ACC112 (cell line): ENCODE measurements around the gene LBH.

Experiments
- H2AFZ ChIP-seq: fragments of 200-600 bp; sonication (generic); one replicate; pipeline ENCODE4 v1.6.0; 2017; ENCODE audit warnings: antibody characterized with exemption, low read length; ENCODE audit not compliant: unreplicated experiment
- H3K27ac ChIP-seq: fragments of 200-600 bp; sonication (generic); 2 replicates; pipeline ENCODE4 v1.5.1; 2014; ENCODE audit warnings: low read depth, mild to moderate bottlenecking, antibody characterized with exemption, low read length, moderate library complexity
- H3K27me3 ChIP-seq: fragments of 200-600 bp; sonication (generic); 2 replicates; pipeline ENCODE4 v1.6.1; 2014; ENCODE audit warnings: mild to moderate bottlenecking, antibody characterized with exemption, low read length, moderate library complexity, mixed read lengths; ENCODE audit not compliant: insufficient read depth
- H3K36me3 ChIP-seq: fragments of 200-600 bp; sonication (generic); 2 replicates; pipeline ENCODE4 v1.6.1; 2016; ENCODE audit warnings: mild to moderate bottlenecking, antibody characterized with exemption, low read length, moderate library complexity, mixed read lengths; ENCODE audit not compliant: insufficient read depth
- H3K4me1 ChIP-seq: fragments of 200-600 bp; sonication (generic); one replicate; pipeline ENCODE4 v1.6.1; 2016; ENCODE audit warnings: low read length, mixed read lengths; ENCODE audit not compliant: insufficient read depth, unreplicated experiment, control insufficient read depth
- H3K4me3 ChIP-seq: fragments of 200-600 bp; sonication (generic); 2 replicates; pipeline ENCODE4 v1.5.1; 2014; ENCODE audit warnings: mild to moderate bottlenecking, low read depth, low read length
- H3K79me2 ChIP-seq: fragments of 200-600 bp; sonication (generic); one replicate; pipeline ENCODE4 v1.6.0; 2016; ENCODE audit warnings: low read length; ENCODE audit not compliant: control insufficient read depth, unreplicated experiment, insufficient read depth

LBH gene

GRCh38 chr2:30249354-30249753 lies 18.0 kb downstream of the LBH start:
- no peak overlapping the region for H3K27ac ChIP-seq
- no peaks in the 10 kb centered on the region for H3K79me2 ChIP-seq
- no peak overlapping the region for H2AFZ ChIP-seq

GRCh38 chr2:30250421-30250820 lies 19.1 kb downstream of the LBH start:
- H3K4me3 ChIP-seq: no peak overlapping the region
- H3K79me2 ChIP-seq: no peaks in the 10 kb centered on the region
- H2AFZ ChIP-seq: no peak overlapping the region
- H3K27me3 ChIP-seq: no peaks in the 10 kb centered on the region
- H3K4me1 ChIP-seq: peaks cover 13% of the 10 kb centered on the region
- H3K36me3 ChIP-seq: no peaks in the 10 kb centered on the region
- no peak overlapping the region for H3K27ac ChIP-seq

More at GRCh38 chr2:30249354-30249753, 18.0 kb downstream of the LBH start:
- Histone ChIP-seq H3K4me1 (peaks cover 13% of the 10 kb centered on the region), H3K36me3 (no peaks in the 10 kb centered on the region), H3K4me3 (no peak overlapping the region), H3K27me3 (no peaks in the 10 kb centered on the region)

- Histone ChIP-seq H3K27ac (peak overlapping the region; percentile 32; the same call in 1 of the 2 replicates), H3K4me3 (no peak overlapping the region), H2AFZ (no peak overlapping the region), H3K4me1 (peaks cover 13% of the 10 kb centered on the region), H3K27me3 (no peaks in the 10 kb centered on the region), H3K36me3 (no peaks in the 10 kb centered on the region), H3K79me2 (no peaks in the 10 kb centered on the region)
Measured at GRCh38 chr2:30252723-30253701, 21.7 kb downstream of the LBH start.

GRCh38 chr2:30253873-30254684 lies 22.7 kb downstream of the LBH start:
- Histone ChIP-seq H3K27ac (no peak overlapping the region), H3K4me3 (no peak overlapping the region), H3K27me3 (no peaks in the 10 kb centered on the region), H2AFZ (no peak overlapping the region), H3K4me1 (peaks cover 13% of the 10 kb centered on the region), H3K36me3 (no peaks in the 10 kb centered on the region), H3K79me2 (no peaks in the 10 kb centered on the region)

- no peak overlapping the region for H3K4me3 ChIP-seq
- no peaks in the 10 kb centered on the region for H3K79me2 ChIP-seq
- H3K36me3 ChIP-seq: no peaks in the 10 kb centered on the region
- H3K4me1 ChIP-seq: peaks cover 13% of the 10 kb centered on the region
- H2AFZ ChIP-seq: no peak overlapping the region
- H3K27ac ChIP-seq: no peak overlapping the region
- H3K27me3 ChIP-seq: no peaks in the 10 kb centered on the region
Measured at GRCh38 chr2:30254685-30255001, 23.3 kb downstream of the LBH start.

GRCh38 chr2:30255026-30255425 lies 23.7 kb downstream of the LBH start:
- Histone ChIP-seq H3K4me1 (peaks cover 13% of the 10 kb centered on the region), H3K36me3 (no peaks in the 10 kb centered on the region), H3K27ac (no peak overlapping the region)

GRCh38 chr2:30255466-30256408 lies 24.4 kb downstream of the LBH start:
- H3K79me2 ChIP-seq: no peaks in the 10 kb centered on the region
- H2AFZ ChIP-seq: no peak overlapping the region
- H3K27ac ChIP-seq: no peak overlapping the region
- no peak overlapping the region for H3K4me3 ChIP-seq
- no peaks in the 10 kb centered on the region for H3K36me3 ChIP-seq
- peaks cover 13% of the 10 kb centered on the region for H3K4me1 ChIP-seq
- H3K27me3 ChIP-seq: no peaks in the 10 kb centered on the region

More at GRCh38 chr2:30255026-30255425, 23.7 kb downstream of the LBH start:
- Histone ChIP-seq H3K27me3 (no peaks in the 10 kb centered on the region), H3K4me3 (no peak overlapping the region), H2AFZ (no peak overlapping the region), H3K79me2 (no peaks in the 10 kb centered on the region)

- Histone ChIP-seq H2AFZ (no peak overlapping the region), H3K36me3 (no peaks in the 10 kb centered on the region), H3K4me1 (peaks cover 13% of the 10 kb centered on the region), H3K4me3 (no peak overlapping the region), H3K79me2 (no peaks in the 10 kb centered on the region), H3K27me3 (no peaks in the 10 kb centered on the region), H3K27ac (no peak overlapping the region)
Measured at GRCh38 chr2:30257266-30258214, 26.2 kb downstream of the LBH start.

- Histone ChIP-seq H3K4me1 (no peaks in the 10 kb centered on the region), H3K36me3 (no peaks in the 10 kb centered on the region), H3K4me3 (no peak overlapping the region), H3K27ac (no peak overlapping the region), H3K79me2 (no peaks in the 10 kb centered on the region), H3K27me3 (no peaks in the 10 kb centered on the region), H2AFZ (no peak overlapping the region)
Measured at GRCh38 chr2:30259071-30259470, 27.7 kb downstream of the LBH start.
